ENCODE results near the gene NR4A1. TPM values are rescaled to one million over a fixed set of nuclear protein-coding genes. Genes with fewer than 3 reads are reported as not detected.

NR4A1 gene
- total RNA-seq, 2 donors from 2014 or later, result 112 to 468 TPM

DNA sequence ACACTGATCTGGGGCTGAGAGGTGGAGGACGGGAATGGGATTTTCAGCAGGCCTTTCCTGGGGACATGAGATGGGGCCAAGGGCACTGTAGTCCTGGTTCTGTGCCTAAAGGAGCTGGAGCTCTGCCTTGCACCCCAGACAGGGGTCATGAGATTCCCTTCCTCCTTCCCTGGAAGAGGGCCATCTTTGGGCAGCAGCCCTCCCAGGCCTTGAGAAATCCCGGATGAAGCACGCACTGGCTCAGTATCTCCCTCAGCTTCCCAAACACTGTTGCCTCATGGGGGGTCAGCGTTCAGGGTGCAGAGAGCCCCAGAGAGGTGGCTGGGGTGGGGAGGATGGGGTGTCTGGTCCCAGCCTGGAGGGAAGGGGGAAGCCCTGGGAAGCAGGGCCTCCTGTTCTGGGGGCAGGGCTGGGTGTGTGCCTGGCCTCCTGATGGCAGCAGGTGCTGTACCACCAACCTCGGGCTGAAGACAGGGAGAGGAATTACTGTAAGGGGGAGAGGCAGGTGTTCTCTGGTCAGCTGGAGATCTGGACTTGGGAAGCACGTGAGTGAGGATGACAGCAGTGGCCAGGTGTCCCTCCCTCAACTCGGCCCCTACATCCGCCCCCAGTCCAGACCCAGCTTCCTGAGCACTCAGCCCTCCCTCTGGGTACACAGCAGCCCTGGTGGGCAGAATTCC, 8.4 kb upstream of the NR4A1 start:
- Histone ChIP-seq H3K4me1 (ENCODE audit: control insufficient read depth in 1 of 2, low read depth in 2 of 2) (peaks cover 51 to 71% of the 10 kb centered on the region in 2 donors), H3K4me3 (peak overlapping the region; percentile 68), H3K36me3 (no peaks in the 10 kb centered on the region), H3K9me3 (no peaks in the 10 kb centered on the region), H3K27ac (peak overlapping the region; percentile 96 to 100), H3K27me3 (replicated peaks; ENCODE audit: insufficient read depth) (no peaks in the 10 kb centered on the region)
- TF ChIP-seq, protein P1, sequence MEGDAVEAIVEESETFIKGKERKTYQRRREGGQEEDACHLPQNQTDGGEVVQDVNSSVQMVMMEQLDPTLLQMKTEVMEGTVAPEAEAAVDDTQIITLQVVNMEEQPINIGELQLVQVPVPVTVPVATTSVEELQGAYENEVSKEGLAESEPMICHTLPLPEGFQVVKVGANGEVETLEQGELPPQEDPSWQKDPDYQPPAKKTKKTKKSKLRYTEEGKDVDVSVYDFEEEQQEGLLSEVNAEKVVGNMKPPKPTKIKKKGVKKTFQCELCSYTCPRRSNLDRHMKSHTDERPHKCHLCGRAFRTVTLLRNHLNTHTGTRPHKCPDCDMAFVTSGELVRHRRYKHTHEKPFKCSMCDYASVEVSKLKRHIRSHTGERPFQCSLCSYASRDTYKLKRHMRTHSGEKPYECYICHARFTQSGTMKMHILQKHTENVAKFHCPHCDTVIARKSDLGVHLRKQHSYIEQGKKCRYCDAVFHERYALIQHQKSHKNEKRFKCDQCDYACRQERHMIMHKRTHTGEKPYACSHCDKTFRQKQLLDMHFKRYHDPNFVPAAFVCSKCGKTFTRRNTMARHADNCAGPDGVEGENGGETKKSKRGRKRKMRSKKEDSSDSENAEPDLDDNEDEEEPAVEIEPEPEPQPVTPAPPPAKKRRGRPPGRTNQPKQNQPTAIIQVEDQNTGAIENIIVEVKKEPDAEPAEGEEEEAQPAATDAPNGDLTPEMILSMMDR (IDR thresholded peaks at IDR 0.05), result no peak
- ATAC-seq (ENCODE audit: insufficient number of reproducible peaks, low FRiP score, low read depth), result no peak
- no peak for DNase-seq (ENCODE audit: low spot score)

DNA sequence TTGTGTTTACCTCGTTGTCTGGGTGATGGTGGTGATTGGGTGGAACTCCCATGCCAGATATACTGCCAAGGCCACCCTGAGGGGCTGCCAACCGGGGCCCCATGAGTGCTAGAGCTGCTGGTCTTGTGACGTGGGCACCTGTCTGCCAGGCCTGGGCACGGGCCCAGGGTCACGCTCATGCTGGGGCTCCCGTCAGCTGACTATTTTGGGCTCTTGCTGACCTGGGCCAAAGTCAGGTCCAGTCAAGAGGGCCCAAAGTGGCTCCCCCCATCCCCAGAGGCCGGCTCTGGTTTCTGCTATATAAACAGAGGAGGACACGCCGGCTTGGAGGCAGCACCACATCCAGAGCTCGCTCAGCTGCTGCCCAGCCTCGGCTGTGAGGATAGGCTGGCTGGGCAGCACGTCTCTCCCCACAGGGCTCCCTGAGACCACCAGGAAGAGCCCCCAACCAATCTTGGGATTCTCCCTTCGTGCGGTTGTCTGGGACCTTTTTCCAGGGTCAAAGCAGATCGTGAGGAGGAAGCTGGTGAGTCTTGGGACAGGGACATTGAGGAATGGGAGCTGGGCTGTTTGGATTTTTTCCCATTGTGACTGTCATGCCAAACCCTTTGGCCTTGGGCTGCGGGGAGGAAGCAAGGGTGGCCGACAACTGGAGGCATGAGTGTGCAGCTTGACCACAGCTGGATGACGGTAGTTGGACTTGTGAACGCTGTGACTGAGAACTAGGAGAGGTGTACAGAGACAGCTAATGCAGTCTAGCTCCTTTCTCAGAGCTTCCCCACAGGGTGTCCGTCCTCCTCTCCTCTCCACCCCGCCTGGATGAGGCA, 7.6 kb upstream of the NR4A1 start:
- Histone ChIP-seq H3K4me3 (peak overlapping the region; percentile 68), H3K9me3 (no peaks in the 10 kb centered on the region), H3K4me1 (ENCODE audit: control insufficient read depth in 1 of 2, low read depth in 2 of 2) (peaks cover 49 to 64% of the 10 kb centered on the region in 2 donors), H3K27me3 (replicated peaks; ENCODE audit: insufficient read depth) (no peaks in the 10 kb centered on the region), H3K36me3 (no peaks in the 10 kb centered on the region), H3K27ac (peak overlapping the region; percentile 96 to 100)
- ATAC-seq (ENCODE audit: insufficient number of reproducible peaks, low FRiP score, low read depth) (peak; percentile 63), DNase-seq (ENCODE audit: low spot score) (peak; percentile 58)
- TF ChIP-seq, protein P1 (IDR thresholded peaks at IDR 0.05), result no peak

DNA sequence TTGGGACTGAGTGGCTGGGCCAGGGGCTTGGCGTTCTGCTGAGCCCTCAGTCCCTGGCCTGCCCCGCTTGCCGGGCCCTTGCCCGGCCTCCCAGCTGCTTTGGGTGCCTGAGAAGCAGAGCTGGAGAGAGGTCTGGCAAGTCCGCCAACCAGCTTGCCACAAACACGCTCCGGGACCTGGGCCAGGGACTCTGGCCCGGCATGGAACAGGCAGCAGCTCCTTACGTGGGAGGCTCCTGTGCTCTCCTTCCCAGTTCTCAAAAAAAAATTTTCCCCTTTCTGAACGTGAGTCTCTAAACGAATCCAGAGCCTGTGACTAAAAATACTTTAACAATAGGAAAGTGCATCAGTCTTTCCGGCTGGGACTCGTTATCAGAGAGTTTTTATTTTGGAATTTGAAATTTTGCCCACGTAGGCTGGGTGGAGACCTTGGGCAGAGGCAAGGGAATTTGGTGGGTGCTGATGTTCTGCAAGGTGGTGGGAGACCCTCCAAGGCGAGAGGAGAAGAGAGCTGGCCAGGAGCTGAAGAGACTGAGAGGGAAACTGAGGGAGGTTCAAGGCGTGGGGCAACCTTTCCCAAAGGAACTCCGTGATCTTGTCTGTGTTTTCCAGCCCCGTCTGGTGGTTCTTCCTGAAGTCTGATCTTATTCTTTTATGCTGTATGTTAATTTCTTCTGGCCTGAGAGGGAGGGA, 6.8 kb upstream of the NR4A1 start:
- no peaks in the 10 kb centered on the region for H3K9me3 ChIP-seq
- peak overlapping the region; percentile 96 to 100 for H3K27ac ChIP-seq
- H3K36me3 ChIP-seq, result no peaks in the 10 kb centered on the region
- DNase-seq (ENCODE audit: low spot score) (no peak), ATAC-seq (ENCODE audit: insufficient number of reproducible peaks, low FRiP score, low read depth) (peak; percentile 58)
- H3K4me3 ChIP-seq, result peak overlapping the region; percentile 68
- TF ChIP-seq, protein P1 (IDR thresholded peaks at IDR 0.05), result no peak
- H3K4me1 ChIP-seq (ENCODE audit: control insufficient read depth in 1 of 2, low read depth in 2 of 2), result peaks cover 43 to 59% of the 10 kb centered on the region in 2 donors
- no peaks in the 10 kb centered on the region for H3K27me3 ChIP-seq (replicated peaks; ENCODE audit: insufficient read depth)

DNA sequence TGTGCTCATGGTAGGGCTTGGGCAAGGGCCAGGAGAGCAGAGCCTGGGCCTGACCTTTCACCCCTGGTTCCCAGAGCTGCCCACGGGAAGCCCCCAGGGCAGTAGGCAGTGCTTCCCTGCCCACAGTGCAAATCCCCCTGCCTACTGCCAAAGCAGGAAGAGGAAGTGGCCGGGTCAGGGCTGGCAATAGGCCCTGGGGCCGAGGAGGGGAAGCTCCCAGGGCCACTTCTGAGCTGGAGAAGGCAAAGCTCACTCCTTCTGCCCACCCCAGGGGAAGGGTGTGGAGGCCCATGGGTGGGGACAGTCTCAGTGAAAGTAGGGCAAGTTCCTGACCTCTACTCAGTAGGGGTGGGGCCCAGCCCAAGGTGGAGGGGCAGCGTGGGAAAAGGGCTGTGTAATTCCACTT, 5.4 kb upstream of the NR4A1 start:
- TF ChIP-seq, protein P1 (IDR thresholded peaks at IDR 0.05), result no peak
- Histone ChIP-seq H3K36me3 (no peaks in the 10 kb centered on the region), H3K4me3 (no peak overlapping the region), H3K27me3 (replicated peaks; ENCODE audit: insufficient read depth) (no peaks in the 10 kb centered on the region), H3K9me3 (no peaks in the 10 kb centered on the region), H3K4me1 (ENCODE audit: control insufficient read depth in 1 of 2, low read depth in 2 of 2) (peaks cover 50 to 72% of the 10 kb centered on the region in 2 donors), H3K27ac (peak overlapping the region in 1 of 2 donors; percentile 100)
- no peak for DNase-seq (ENCODE audit: low spot score)
- no peak for ATAC-seq (ENCODE audit: insufficient number of reproducible peaks, low FRiP score, low read depth)

DNA sequence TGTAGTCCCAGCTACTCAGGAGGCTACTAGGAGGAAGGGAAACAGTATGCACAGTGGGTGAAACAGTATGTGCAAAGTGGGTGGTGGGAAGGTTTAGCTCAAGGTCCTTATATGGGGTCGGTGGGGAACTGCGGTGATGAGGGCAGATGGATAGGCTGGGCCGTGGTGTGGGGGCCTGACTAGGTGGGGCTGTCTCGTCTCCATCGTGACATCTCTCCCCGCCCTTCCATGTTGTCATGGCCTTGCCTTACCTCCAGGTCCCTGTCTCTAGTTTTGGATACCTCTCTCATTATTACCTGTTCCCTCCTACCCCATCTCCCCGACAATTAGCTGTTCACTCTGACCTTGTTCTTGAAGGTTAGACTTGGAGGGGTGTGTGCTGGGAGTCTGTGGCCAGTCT, 4.4 kb upstream of the NR4A1 start:
- TF ChIP-seq, protein P1 (IDR thresholded peaks at IDR 0.05), result no peak
- no peak for ATAC-seq (ENCODE audit: insufficient number of reproducible peaks, low FRiP score, low read depth)
- H3K4me1 ChIP-seq (ENCODE audit: control insufficient read depth in 1 of 2, low read depth in 2 of 2), result peaks cover 43 to 63% of the 10 kb centered on the region in 2 donors
- no peak overlapping the region for H3K4me3 ChIP-seq
- H3K9me3 ChIP-seq, result no peaks in the 10 kb centered on the region
- DNase-seq (ENCODE audit: low spot score), result no peak
- H3K36me3 ChIP-seq, result no peaks in the 10 kb centered on the region
- H3K27ac ChIP-seq, result no peak overlapping the region
- no peaks in the 10 kb centered on the region for H3K27me3 ChIP-seq (replicated peaks; ENCODE audit: insufficient read depth)

All from thoracic aorta (tissue), 2 donors.